Fibroblast of lung (primary cell): ENCODE measurements around the gene CRYBB2.

Source experiments
- EZH2 ChIP-seq: IDR thresholded peaks from 2 replicates; pipeline ENCODE4 v1.5.1; 2012; ENCODE audit warnings: low read length, control low read depth, mild to moderate bottlenecking; ENCODE audit errors: missing control alignments
- TF ChIP-seq, protein P1 (sequence below), 2 donors: IDR thresholded peaks in 1 of 2; conservative IDR thresholded peaks in 1 of 2; 1 replicate in 1 of 2; 2 replicates in 1 of 2; pipeline ENCODE4 v1.5.1; 2011 to 2012; ENCODE audit warnings: low read length in 2 of 2, control low read depth in 1 of 2, inconsistent platforms in 1 of 2, low read depth in 1 of 2, mild to moderate bottlenecking in 1 of 2

DNA sequence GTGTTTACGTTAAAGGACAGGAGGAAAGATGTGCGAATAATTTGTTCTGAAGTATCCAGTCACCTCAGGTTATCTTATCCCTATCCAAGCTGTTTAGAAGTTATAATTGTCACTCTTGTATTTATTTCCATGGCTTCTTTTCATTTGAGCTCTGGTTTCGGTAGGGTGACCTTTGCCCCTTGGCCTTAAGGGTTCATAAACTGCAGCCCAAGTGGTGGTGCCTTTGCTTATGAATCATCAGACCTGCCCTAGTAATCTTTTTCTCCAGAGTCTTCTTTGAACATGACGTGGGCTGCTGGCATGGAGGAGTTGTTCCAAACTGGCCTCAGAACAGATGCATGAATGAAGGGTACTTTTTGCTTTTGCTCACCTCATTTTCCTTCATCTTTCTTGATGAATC is 26.3 kb upstream of the CRYBB2 start:
- TF ChIP-seq, protein P1, sequence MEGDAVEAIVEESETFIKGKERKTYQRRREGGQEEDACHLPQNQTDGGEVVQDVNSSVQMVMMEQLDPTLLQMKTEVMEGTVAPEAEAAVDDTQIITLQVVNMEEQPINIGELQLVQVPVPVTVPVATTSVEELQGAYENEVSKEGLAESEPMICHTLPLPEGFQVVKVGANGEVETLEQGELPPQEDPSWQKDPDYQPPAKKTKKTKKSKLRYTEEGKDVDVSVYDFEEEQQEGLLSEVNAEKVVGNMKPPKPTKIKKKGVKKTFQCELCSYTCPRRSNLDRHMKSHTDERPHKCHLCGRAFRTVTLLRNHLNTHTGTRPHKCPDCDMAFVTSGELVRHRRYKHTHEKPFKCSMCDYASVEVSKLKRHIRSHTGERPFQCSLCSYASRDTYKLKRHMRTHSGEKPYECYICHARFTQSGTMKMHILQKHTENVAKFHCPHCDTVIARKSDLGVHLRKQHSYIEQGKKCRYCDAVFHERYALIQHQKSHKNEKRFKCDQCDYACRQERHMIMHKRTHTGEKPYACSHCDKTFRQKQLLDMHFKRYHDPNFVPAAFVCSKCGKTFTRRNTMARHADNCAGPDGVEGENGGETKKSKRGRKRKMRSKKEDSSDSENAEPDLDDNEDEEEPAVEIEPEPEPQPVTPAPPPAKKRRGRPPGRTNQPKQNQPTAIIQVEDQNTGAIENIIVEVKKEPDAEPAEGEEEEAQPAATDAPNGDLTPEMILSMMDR (conservative IDR thresholded peaks at IDR 0.05 in 1 of 2, IDR thresholded peaks at IDR 0.05 in 1 of 2; ENCODE audit: low read depth in 1 of 2, low read length in 2 of 2), result no peak
- no peak for TF ChIP-seq EZH2
